Activated CD8-positive, alpha-beta memory T cell treated with anti-CD3 and anti-CD28 coated beads, Interleukin-2, amount 10 ng/mL, durations not matched to agents 7 days and 5 days (primary cell): ENCODE data around the gene KRT86. TPM values are rescaled to one million over a fixed set of nuclear protein-coding genes. Genes with fewer than 3 reads are reported as not detected.
"Not testable (repeated sequence)": the region's sequence is repeated elsewhere in the genome, so short reads cannot be mapped to it uniquely, and the experiment has no call there.

ENCODE experiments used
- ATAC-seq: fragments of 150-1000 bp; cut with Tn5 transposase; one replicate; pipeline ENCODE4 v1.10.0; 2021; ENCODE audit warnings: moderate library complexity
- CTCF ChIA-PET: fragments of 350-600 bp; sonication (Branson Sonifier 250); formaldehyde crosslinking; loops from one replicate; lab custom pipeline; 2021; ENCODE audit warnings: antibody characterized with exemption; lab: Charles Lee
- DNase-seq: peaks from one replicate; pipeline ENCODE4 v3.0.0-alpha.2; 2020
- H3K27ac Mint-ChIP-seq: one replicate; pipeline ENCODE4 v1.8.0; 2021; ENCODE audit warnings: mild to moderate bottlenecking, mixed read lengths
- H3K27me3 Mint-ChIP-seq: one replicate; pipeline ENCODE4 v1.8.0; 2021; ENCODE audit warnings: mixed read lengths
- H3K36me3 Mint-ChIP-seq: one replicate; pipeline ENCODE4 v1.8.0; 2021; ENCODE audit warnings: mild to moderate bottlenecking, mixed read lengths
- H3K4me1 Mint-ChIP-seq: one replicate; pipeline ENCODE4 v1.8.0; 2021; ENCODE audit warnings: mixed read lengths
- H3K4me3 Mint-ChIP-seq: one replicate; pipeline ENCODE4 v1.8.0; 2021; ENCODE audit warnings: mild to moderate bottlenecking, moderate library complexity, mixed read lengths
- H3K9me3 Mint-ChIP-seq: one replicate; pipeline ENCODE4 v1.8.0; 2022; ENCODE audit warnings: low read depth, mixed read lengths
- total RNA-seq, 2 experiments: library from RNA; stranded (reverse); gene quantifications; one replicate each; pipeline ENCODE4 v1.2.3, GENCODE V29; 2021

KRT86 gene
- total RNA-seq, 2 experiments from 2014 or later: 0.18 to 1.2 TPM

- no peak for ATAC-seq
- H3K4me1 Mint-ChIP-seq: peaks cover 8% of the 10 kb centered on the region
- no peak for DNase-seq
- no peak overlapping the region for H3K4me3 Mint-ChIP-seq
- H3K27ac Mint-ChIP-seq: no peak overlapping the region
- peaks cover 30% of the 10 kb centered on the region for H3K27me3 Mint-ChIP-seq
- CTCF ChIA-PET: interaction anchor here (1.2 to 1.7 kb wide), 3 partner anchors 10 to 34 kb away, joined by 3 to 9 read pairs (median 6); no protein-coding TSS in a partner anchor
- peaks cover 3% of the 10 kb centered on the region for H3K9me3 Mint-ChIP-seq
- peaks cover 3% of the 10 kb centered on the region for H3K36me3 Mint-ChIP-seq
These were observed 64.0 kb downstream of the KRT86 start for GRCh38 chr12:52338241-52338960.

- ATAC-seq: no peak
- DNase-seq: no peak
- Mint-ChIP-seq H3K4me3 (no peak overlapping the region), H3K27ac (no peak overlapping the region), H3K36me3 (peaks cover 3% of the 10 kb centered on the region), H3K4me1 (peaks cover 8% of the 10 kb centered on the region), H3K27me3 (peaks cover 31% of the 10 kb centered on the region), H3K9me3 (peaks cover 3% of the 10 kb centered on the region)
- CTCF ChIA-PET: interaction anchor here (1.4 kb wide), 1 partner anchor 225 kb away, joined by 4 read pairs; no protein-coding TSS in a partner anchor
These were observed 66.7 kb downstream of the KRT86 start for GRCh38 chr12:52341066-52341580.

GRCh38 chr12:52342781-52343490, 68.5 kb downstream of the KRT86 start:
- ATAC-seq: no peak

GRCh38 chr12:52343550-52343949, 69.1 kb downstream of the KRT86 start:
- Mint-ChIP-seq H3K36me3 (no peaks in the 10 kb centered on the region), H3K4me3 (no peak overlapping the region), H3K27ac (no peak overlapping the region), H3K9me3 (no peaks in the 10 kb centered on the region), H3K4me1 (no peaks in the 10 kb centered on the region), H3K27me3 (peaks cover 32% of the 10 kb centered on the region)
- CTCF ChIA-PET: interaction anchor here (0.6 to 1.6 kb wide), 2 partner anchors 15 to 318 kb away, joined by 3 to 4 read pairs; no protein-coding TSS in a partner anchor
- no peak for DNase-seq
- no peak for ATAC-seq

More at GRCh38 chr12:52342781-52343490, 68.5 kb downstream of the KRT86 start:
- Mint-ChIP-seq H3K4me3 (no peak overlapping the region), H3K9me3 (no peaks in the 10 kb centered on the region), H3K36me3 (no peaks in the 10 kb centered on the region), H3K27me3 (peaks cover 29% of the 10 kb centered on the region), H3K4me1 (no peaks in the 10 kb centered on the region), H3K27ac (no peak overlapping the region)
- CTCF ChIA-PET: no interaction called here
- no peak for DNase-seq

GRCh38 chr12:52344111-52344510, 69.7 kb downstream of the KRT86 start:
- Mint-ChIP-seq H3K4me3 (no peak overlapping the region), H3K36me3 (no peaks in the 10 kb centered on the region), H3K27ac (no peak overlapping the region), H3K9me3 (no peaks in the 10 kb centered on the region), H3K27me3 (peaks cover 38% of the 10 kb centered on the region), H3K4me1 (peaks cover under 1% of the 10 kb centered on the region)
- DNase-seq (no peak), ATAC-seq (no peak)
- CTCF ChIA-PET: interaction anchor here (0.6 to 1.6 kb wide), 3 partner anchors 14 to 534 kb away, joined by 3 to 4 read pairs (median 3); no protein-coding TSS in a partner anchor

- CTCF ChIA-PET: interaction anchor here (1.0 to 1.6 kb wide), 3 partner anchors 17 to 533 kb away, joined by 3 to 4 read pairs (median 3); no protein-coding TSS in a partner anchor
- H3K27ac Mint-ChIP-seq, H3K4me1 Mint-ChIP-seq, H3K4me3 Mint-ChIP-seq, H3K9me3 Mint-ChIP-seq, DNase-seq, H3K36me3 Mint-ChIP-seq, ATAC-seq: not testable (repeated sequence)
- H3K27me3 Mint-ChIP-seq: peaks cover 39% of the 10 kb centered on the region
These were observed 70.6 kb downstream of the KRT86 start for GRCh38 chr12:52345041-52345440.

- Mint-ChIP-seq H3K9me3 (no peaks in the 10 kb centered on the region), H3K27me3 (peaks cover 44% of the 10 kb centered on the region), H3K4me3 (no peak overlapping the region), H3K4me1 (peaks cover 10% of the 10 kb centered on the region), H3K36me3 (no peaks in the 10 kb centered on the region), H3K27ac (no peak overlapping the region)
- DNase-seq (no peak), ATAC-seq (no peak)
- CTCF ChIA-PET: interaction anchor here (1.4 kb wide), 1 partner anchor 12 kb away, joined by 5 read pairs; no protein-coding TSS in a partner anchor
These were observed 72.1 kb downstream of the KRT86 start for GRCh38 chr12:52346593-52346992.

- Mint-ChIP-seq H3K4me1 (peaks cover 13% of the 10 kb centered on the region), H3K36me3 (no peaks in the 10 kb centered on the region), H3K9me3 (no peaks in the 10 kb centered on the region), H3K27me3 (peaks cover 43% of the 10 kb centered on the region), H3K4me3 (no peak overlapping the region), H3K27ac (no peak overlapping the region)
- CTCF ChIA-PET: interaction anchor here (1.4 kb wide), 1 partner anchor 12 kb away, joined by 5 read pairs; no protein-coding TSS in a partner anchor
- no peak for DNase-seq
- no peak for ATAC-seq
These were observed 72.6 kb downstream of the KRT86 start for GRCh38 chr12:52347016-52347415.

GRCh38 chr12:52347551-52348510, 73.4 kb downstream of the KRT86 start:
- no peak for DNase-seq
- Mint-ChIP-seq H3K4me3 (no peak overlapping the region), H3K27ac (no peak overlapping the region), H3K4me1 (peaks cover 20% of the 10 kb centered on the region), H3K27me3 (peaks cover 43% of the 10 kb centered on the region), H3K36me3 (no peaks in the 10 kb centered on the region), H3K9me3 (no peaks in the 10 kb centered on the region)
- CTCF ChIA-PET: no interaction called here
- no peak for ATAC-seq

GRCh38 chr12:52349196-52349595, 74.8 kb downstream of the KRT86 start:
- DNase-seq (no peak), ATAC-seq (no peak)
- H3K27me3 Mint-ChIP-seq: peaks cover 44% of the 10 kb centered on the region
- H3K36me3 Mint-ChIP-seq: no peaks in the 10 kb centered on the region
- no peaks in the 10 kb centered on the region for H3K9me3 Mint-ChIP-seq
- H3K4me3 Mint-ChIP-seq: no peak overlapping the region
- H3K27ac Mint-ChIP-seq: no peak overlapping the region
- H3K4me1 Mint-ChIP-seq: peaks cover 25% of the 10 kb centered on the region
- CTCF ChIA-PET: interaction anchor here (0.9 kb wide), 2 partner anchors 9 to 13 kb away, joined by 3 to 4 read pairs; no protein-coding TSS in a partner anchor

- CTCF ChIA-PET: interaction anchor here (0.9 to 1.1 kb wide), 2 partner anchors 8 to 71 kb away, joined by 3 read pairs; no protein-coding TSS in a partner anchor
- Mint-ChIP-seq H3K9me3 (no peaks in the 10 kb centered on the region), H3K4me3 (no peak overlapping the region), H3K27ac (no peak overlapping the region), H3K4me1 (peaks cover 25% of the 10 kb centered on the region), H3K36me3 (no peaks in the 10 kb centered on the region), H3K27me3 (peaks cover 48% of the 10 kb centered on the region)
- no peak for DNase-seq
- ATAC-seq: no peak
These were observed 75.7 kb downstream of the KRT86 start for GRCh38 chr12:52350021-52350620.

GRCh38 chr12:52350786-52351185, 76.3 kb downstream of the KRT86 start:
- peaks cover 25% of the 10 kb centered on the region for H3K4me1 Mint-ChIP-seq
- CTCF ChIA-PET: interaction anchor here (0.9 to 1.2 kb wide), 3 partner anchors 14 to 72 kb away, joined by 3 read pairs; no protein-coding TSS in a partner anchor
- no peaks in the 10 kb centered on the region for H3K36me3 Mint-ChIP-seq
- H3K9me3 Mint-ChIP-seq: no peaks in the 10 kb centered on the region
- H3K27ac Mint-ChIP-seq: no peak overlapping the region
- DNase-seq (no peak), ATAC-seq (no peak)
- H3K4me3 Mint-ChIP-seq: no peak overlapping the region
- H3K27me3 Mint-ChIP-seq: peaks cover 48% of the 10 kb centered on the region
